ENCODE data around the gene SPTBN4.
"Not testable (repeated sequence)": the region's sequence is repeated elsewhere in the genome, so short reads cannot be mapped to it uniquely, and the experiment has no call there.

SPTBN4 gene

GRCh38 chr19:40441719-40442253 lies 25.0 kb upstream of the SPTBN4 start:
- DNase-seq (ENCODE audit: low spot score): no peak

DNA sequence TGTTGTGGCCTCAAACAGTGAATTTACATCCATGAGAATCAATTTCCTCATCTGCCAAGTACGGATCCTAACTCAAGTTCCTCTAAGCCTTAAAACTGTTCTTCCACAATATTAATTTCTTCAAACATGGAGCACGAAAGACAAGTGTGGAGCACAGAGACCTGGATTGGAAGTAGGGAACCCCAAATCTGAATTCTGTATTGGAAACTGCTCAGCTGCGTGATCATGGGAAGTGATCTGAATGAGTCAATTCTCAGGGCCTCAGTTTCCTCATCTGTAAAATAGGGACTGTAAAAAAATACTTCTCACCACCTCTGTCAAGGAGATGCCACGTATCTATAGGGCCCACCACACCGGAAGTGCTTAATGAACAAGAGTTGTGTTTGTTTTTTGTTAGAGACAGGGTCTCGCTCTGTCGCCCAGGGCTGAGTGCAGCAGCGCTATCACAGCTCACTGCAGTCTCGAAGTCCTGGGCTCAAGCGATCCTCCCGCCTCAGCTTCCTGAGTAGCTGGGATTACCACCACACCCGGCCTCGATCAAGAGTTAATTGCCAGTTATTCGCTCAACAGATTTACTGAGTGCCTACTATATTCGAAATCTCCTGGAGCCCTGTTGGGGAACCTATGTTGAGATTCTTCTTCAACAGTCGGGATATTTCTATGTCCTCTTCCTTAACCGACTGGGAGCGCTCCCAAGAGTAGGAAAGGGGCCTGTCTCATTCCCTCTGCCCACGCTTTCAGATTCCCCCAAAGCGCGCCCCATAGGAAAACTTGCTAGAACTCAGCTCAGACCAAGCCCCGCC lies 24.3 kb upstream of the SPTBN4 start:
- DNase-seq (ENCODE audit: low spot score): peak; percentile 77

GRCh38 chr19:40443131-40443999 lies 23.4 kb upstream of the SPTBN4 start:
- peak; percentile 100 for DNase-seq (ENCODE audit: low spot score)

- DNase-seq (ENCODE audit: low spot score): peak; percentile 96
Measured at GRCh38 chr19:40444000-40444824, 22.6 kb upstream of the SPTBN4 start, which contains the start of gene SERTAD3. Gene SERTAD3 (minus strand): TSS chr19:40444335. CDS start chr19:40442080, 2,255 bp downstream.

DNA sequence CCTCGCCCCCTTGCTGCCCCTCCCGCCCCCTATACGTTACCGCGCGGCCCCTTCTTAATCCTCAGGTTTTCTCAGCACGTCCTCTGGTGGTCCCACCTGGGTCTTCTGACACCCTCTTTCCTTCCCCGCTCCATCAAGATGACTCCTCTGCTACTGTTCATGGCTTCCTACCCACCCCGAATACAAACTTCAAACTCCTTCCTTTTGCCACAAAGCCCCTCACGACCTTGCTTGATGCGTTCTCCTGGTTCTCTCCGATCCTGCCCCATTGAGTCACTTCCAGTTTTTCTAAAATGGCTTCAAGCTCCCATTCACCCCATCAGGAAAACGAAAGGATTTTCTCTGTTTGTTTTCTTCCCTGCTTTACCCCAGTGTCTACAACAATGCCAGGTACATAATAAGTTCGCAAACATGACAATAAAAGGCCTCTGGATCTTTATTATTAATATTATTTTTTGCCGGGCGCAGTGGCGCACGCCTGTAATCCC lies 21.9 kb upstream of the SPTBN4 start:
- no peak for DNase-seq (ENCODE audit: low spot score)

DNA sequence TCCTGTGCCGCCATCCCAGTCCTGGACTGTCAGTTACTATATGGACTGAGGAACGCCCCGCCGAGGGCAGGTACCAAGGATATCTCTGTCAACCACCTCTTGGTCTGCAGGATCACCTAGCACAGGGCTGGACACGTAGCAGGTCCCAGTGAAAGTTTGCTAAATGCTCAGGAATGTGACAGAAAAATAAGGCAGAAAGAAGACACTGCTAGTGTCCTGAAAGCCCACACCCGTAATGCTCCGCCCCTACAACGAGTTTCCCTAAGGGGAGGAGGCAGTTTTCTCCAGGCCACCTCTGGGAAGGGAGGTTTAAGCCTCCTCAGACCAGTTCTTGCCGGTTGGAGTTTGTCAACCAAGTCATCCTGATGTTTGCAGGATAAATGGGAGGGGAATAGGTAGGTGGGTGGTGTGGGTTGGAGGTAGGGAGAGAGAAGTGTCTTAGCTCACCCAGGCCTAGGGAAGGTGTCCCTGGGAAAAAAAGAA lies 21.0 kb upstream of the SPTBN4 start:
- no peak for DNase-seq (ENCODE audit: low spot score)

- DNase-seq (ENCODE audit: low spot score): no peak
Measured at GRCh38 chr19:40446263-40446784, 20.5 kb upstream of the SPTBN4 start.

- DNase-seq (ENCODE audit: low spot score): no peak
Measured at GRCh38 chr19:40449506-40449905, 17.3 kb upstream of the SPTBN4 start.

DNA sequence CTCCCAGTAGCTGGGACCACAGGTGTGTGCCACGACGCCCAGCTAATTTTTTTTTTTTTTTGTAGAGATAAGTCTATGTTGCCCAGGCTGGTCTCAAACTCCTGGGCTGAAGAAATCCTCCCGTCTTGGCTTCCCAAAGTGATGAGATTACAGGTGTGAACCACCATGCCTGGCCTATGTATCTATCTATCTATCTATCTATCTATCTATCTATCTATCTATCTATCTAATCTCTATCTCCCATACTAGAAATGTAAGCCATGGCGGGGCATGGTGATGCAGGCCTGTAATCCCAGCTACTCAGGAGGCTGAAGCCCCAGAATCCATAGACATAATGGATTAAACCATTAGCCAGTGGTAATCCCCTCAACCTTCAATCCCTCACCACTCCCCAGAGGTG lies 16.1 kb upstream of the SPTBN4 start:
- no peak for DNase-seq (ENCODE audit: low spot score)

DNA sequence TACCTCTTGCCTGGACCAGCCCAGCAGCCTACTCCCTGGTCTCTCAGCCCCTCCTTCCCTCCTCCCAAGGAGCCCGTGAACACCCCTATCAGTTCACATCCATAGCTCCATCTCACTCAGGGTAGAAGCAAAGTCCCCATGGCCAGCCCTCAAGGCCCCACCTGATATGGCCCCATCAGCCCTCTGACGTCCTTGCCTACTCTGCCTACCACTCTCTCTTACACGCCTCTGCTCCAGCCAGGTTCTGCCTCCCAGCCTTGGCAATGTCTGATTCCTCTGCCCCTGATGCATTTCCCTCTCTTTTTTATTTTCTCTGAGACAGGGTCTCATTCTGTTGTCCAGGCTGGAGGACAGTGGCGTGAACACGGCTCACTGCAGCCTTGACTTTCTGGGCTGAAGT lies 14.8 kb upstream of the SPTBN4 start:
- DNase-seq (ENCODE audit: low spot score): no peak

- no peak for DNase-seq (ENCODE audit: low spot score)
Measured at GRCh38 chr19:40453151-40453735, 13.6 kb upstream of the SPTBN4 start.

DNA sequence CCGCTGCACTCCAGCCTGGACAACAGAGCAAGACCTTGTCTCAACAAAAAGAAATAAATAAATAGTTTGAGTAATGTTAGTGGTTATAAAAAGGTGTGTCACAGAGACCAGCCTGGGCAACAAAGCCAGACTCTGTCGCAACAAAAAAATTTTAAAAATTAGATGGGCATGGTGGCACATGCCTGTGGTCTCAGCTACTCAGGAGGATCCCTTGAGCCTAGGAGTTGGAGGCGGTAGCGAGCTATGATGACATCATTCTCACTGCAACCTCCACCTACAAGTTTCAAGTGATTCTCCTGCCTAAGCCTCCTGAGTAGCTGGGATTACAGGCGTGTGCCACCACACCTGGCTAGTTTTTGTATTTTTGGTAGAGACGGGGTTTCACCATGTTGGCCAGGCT lies 12.9 kb upstream of the SPTBN4 start:
- DNase-seq (ENCODE audit: low spot score): not testable (repeated sequence)

GRCh38 chr19:40457048-40457447 lies 9.8 kb upstream of the SPTBN4 start:
- DNase-seq (ENCODE audit: low spot score): no peak

- no peak for DNase-seq (ENCODE audit: low spot score)
Measured at GRCh38 chr19:40457953-40458596, 8.7 kb upstream of the SPTBN4 start.

GRCh38 chr19:40458597-40458974 lies 8.2 kb upstream of the SPTBN4 start:
- no peak for DNase-seq (ENCODE audit: low spot score)

GRCh38 chr19:40460185-40460584 lies 6.6 kb upstream of the SPTBN4 start:
- no peak for DNase-seq (ENCODE audit: low spot score)

- DNase-seq (ENCODE audit: low spot score): peak; percentile 73
Measured at GRCh38 chr19:40461669-40462221, 5.1 kb upstream of the SPTBN4 start.

DNA sequence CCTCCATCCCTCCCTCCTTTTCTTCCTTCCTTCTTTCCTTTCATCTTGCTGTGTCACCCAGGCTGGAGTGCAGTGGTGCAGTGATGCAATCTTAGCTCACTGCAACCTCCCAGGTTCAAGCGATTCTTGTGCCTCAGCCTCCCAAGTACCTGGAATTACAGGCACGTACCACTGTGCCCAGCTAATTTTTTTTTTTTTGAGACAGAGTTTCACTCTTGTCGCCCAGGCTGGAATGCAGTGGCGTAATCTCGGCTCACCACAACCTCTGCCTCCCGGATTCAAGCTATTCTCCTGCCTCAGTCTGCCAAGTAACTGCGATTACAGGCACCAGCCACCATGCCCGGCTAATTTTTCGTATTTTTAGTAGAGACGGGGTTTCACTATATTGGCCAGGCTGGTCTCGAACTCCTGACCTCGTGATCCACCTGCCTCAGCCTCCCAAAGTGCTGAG lies 3.2 kb upstream of the SPTBN4 start:
- not testable (repeated sequence) for DNase-seq (ENCODE audit: low spot score)

DNA sequence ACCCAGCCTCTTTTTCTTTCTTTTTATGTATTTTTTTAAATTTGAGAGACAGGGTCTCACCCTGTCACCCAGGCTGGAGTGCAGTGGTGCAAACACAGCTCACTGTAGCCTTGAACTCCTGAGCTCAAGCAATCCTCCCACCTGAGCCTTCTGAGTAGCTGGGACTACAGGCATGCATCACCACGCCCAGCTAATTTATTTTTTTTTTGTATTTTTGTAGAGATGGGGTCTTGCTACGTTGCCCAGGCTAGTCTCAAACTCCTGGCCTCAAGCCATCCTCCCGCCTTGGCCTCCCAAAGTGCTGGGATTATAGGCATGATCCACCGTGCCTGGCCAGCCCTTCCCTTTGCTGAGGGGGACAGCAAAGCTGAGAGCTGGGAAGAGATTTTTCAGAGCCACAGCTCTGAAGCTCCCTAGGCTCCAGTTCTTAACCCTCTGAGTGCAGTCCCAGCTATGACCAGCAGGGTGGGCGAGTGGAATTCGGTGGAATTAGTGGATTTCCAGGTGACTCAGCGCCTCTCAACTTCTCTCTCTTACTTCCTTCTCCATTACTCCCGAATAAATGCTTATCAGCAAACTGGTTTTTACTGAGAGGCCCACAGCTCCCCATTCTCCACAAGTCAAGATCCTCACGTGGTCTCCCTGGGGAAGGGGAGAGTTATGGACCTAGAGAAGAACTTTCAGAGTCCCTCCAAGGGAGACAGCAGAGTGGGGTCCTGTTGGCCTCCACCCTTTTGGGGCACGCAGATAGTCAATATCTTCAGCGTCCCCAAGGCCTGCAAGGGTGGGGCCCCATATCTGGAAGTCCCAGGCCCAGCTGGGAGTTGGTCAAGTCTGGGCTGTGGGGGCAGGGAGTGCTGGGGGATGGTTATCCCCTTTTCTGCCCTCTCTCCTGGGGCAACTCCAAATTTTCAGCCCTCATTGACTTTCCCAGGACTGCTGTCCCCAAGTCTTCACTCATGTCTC lies 2.5 kb upstream of the SPTBN4 start:
- DNase-seq (ENCODE audit: low spot score): peak; percentile 76

Data from NAMALWA (cell line).